HG03354 (cell line): Measurements from ENCODE around the gene SEMA3D.
"Not testable (repeated sequence)": the region's sequence is repeated elsewhere in the genome, so short reads cannot be mapped to it uniquely, and the experiment has no call there.

Source experiments
- ATAC-seq: cut with Tn5 transposase; IDR thresholded peaks from one replicate; pipeline ENCODE4 v1.9.1; 2021; ENCODE audit warnings: mild to moderate bottlenecking; ENCODE audit not compliant: unreplicated experiment, poor library complexity, severe bottlenecking

SEMA3D gene

GRCh38 chr7:85010306-85010705 is 176.6 kb downstream of the SEMA3D start:
- no peak for ATAC-seq

GRCh38 chr7:85006754-85007153 is 180.1 kb downstream of the SEMA3D start:
- no peak for ATAC-seq

DNA sequence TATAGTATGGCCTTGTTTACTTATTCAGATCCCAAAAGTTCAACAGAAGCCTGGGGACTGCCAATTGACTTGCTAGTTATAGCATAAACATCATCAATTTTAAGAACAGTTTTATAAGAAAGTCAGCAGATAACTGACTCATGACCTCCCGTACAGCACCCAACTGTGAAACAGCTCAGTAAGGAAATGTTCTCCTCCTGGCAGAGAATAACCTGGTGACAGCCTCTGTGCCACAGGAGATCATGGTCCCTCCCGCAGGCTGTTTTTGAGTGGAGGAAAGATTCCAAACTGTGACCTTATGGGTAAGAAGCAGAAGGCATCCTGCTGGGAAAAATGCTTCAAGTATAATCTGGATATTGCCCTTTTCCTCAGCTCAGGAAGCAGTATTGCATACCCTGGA is 182.5 kb downstream of the SEMA3D start:
- ATAC-seq, result no peak

DNA sequence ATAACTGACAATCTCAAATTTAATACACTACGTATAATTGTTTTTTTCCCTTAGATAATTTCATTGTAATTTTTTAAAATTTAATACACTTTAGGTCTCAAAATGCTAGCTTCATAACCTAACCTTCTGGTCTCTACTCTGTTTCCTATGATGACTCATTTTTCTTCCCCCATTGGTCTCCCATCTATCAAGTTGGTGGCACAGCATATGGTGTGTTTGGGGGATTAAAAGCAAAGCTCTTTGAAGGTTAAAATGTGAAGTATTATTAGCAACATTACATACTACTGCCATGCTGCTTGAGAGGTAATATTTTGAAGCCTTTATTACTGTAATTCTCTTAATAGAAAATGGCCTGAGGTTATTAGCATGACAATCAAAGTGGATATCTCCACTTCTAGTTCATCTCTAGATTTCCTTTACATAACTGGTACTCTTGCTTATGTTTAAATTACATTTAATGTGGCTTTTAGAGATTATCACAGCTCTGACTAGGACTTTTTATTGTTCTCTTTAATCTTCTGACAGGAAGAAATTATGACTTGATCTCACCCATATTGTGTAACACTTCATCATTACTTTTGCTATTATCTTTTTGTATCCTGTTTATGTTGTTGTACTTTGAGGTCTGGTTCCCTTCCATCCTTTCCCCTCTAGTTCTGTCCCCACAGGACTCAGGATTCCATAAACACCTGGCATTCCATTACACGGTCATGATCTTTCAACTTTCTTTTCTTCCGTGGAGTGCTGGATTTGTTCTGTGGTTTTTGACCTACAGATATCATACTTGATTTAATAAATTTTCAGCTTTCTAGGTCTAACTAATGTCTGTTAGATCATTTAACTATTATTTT is 185.1 kb downstream of the SEMA3D start:
- ATAC-seq, result no peak

GRCh38 chr7:85000735-85001350 is 186.0 kb downstream of the SEMA3D start:
- ATAC-seq, result no peak

- ATAC-seq, result no peak
These were observed 187.4 kb downstream of the SEMA3D start for GRCh38 chr7:84999450-84999849.

DNA sequence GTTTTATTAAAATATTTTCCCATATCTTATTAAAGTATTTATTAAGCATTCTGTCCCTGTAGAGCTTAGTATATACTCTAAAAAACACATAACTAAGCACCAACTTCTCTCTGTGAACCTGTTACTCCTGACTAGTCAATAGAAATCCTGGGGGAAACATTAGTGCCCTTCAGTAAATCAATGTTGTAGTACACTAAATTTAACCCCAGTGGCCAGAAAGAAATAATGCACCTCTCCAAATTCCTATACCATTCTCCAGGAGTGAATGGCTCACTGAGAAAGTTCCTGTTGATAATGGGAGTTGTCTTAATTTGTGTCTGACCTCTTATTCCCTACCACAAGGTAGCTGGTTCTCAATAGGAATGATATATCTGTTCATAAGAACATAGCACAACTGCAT is 188.2 kb downstream of the SEMA3D start:
- no peak for ATAC-seq

DNA sequence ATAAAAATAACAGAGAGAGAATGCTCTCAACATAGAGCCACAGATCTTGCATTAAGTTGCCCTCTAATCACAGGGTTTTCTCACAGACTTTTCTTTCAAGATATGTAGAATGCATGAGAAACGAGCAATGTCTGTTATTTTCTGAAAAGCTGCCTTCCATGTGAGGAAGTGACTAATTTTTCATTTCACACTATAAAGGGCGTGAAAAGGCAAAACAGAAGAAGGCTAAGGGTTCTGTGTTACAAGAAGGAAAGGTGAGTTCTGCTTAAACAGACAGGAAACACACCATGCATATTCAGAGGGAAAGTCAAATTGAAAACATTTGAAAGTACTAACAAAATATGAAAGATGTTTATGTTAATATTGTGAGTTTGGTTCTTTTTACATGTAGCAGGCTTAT is 189.2 kb downstream of the SEMA3D start:
- ATAC-seq, result no peak

GRCh38 chr7:84992954-84993353 is 193.9 kb downstream of the SEMA3D start:
- not testable (repeated sequence) for ATAC-seq

GRCh38 chr7:84985073-84985784 is 201.6 kb downstream of the SEMA3D start:
- no peak for ATAC-seq

GRCh38 chr7:84982199-84982598 is 204.7 kb downstream of the SEMA3D start:
- no peak for ATAC-seq

- ATAC-seq, result no peak
These were observed 205.5 kb downstream of the SEMA3D start for GRCh38 chr7:84981055-84981976.

DNA sequence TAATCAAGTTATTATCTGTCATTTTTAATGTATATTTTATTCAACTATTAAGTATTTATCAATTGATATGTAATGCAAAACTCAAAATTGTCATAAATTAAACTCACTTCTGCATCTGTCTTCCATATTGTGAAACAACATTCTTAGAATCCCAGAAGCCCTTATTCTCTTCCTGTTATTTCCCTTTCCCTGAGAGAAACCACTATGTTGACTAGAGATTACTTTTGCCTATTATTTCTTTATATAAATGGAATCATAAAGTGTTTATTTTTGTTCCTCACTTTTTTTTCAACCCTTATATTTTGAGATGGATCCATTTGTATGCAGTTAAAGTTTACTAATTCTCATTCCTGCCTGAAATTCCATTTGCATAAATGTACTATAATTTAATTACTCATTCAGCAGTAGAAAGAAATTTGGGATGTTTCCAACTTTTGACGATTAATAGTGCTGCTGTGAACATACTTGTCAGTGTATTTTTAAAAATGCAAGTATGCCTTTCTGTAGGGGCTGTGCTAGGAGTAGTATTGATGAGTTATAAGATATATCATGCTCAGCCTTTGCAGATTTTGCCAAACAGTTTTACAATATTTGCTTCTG is 211.2 kb downstream of the SEMA3D start:
- ATAC-seq, result no peak

DNA sequence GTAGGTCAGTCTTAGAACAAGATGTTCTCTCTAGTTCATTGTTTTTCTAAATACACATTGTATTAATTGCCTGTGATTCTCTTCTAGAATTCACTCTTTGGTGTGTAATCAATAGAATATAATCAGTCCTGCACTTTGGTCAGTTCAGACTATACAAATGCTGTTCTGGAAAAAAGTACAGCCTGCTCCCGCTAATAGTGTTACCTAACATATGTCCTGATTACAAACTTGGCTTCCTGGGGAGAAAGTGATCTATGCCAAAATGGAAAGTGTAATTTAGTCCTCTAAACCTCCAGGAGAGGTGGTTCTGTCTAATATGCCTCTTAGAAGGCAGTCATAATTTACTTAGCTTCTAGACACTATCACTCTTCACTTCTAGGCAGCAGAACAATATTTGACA is 215.5 kb downstream of the SEMA3D start:
- ATAC-seq, result no peak

DNA sequence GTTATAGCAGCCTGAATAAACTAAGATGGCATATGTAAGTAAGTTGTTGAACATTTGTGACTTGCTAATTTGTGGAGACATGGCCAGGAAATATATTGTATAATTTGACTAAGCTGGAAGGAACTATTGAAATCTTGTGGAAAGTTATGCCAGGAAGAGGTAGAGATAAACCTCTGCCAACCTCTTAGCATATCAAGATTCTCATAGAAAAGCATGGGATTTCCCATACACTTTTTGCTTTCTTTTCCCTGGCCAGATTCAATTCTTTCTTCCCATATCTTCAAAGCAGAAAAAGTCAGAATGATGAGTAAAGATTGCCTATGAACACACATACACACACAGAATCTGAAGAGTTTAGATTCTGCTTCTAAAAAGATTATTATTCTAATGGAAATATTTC is 216.2 kb downstream of the SEMA3D start:
- no peak for ATAC-seq

- ATAC-seq, result no peak
These were observed 233.6 kb downstream of the SEMA3D start for GRCh38 chr7:84953234-84953633.

GRCh38 chr7:84950836-84951235 is 236.0 kb downstream of the SEMA3D start:
- no peak for ATAC-seq

DNA sequence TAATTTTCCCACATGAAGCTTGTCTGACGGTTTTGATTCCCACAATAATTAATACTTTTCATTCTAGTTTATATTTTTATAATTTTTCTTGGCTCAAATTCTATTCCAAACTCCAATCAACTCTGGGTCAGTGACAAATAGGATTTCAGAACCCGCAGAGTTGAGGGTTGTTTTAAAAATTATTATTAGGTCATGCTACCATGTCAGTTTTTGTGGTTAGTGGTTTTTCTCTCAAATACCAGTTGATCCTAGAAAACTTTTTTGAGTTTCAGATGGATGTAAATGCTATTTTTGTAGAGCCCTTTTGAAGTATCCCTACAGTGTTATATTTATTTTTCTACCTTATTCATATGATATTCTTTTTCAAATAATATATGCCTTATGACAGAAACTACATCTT is 237.4 kb downstream of the SEMA3D start:
- ATAC-seq, result no peak

DNA sequence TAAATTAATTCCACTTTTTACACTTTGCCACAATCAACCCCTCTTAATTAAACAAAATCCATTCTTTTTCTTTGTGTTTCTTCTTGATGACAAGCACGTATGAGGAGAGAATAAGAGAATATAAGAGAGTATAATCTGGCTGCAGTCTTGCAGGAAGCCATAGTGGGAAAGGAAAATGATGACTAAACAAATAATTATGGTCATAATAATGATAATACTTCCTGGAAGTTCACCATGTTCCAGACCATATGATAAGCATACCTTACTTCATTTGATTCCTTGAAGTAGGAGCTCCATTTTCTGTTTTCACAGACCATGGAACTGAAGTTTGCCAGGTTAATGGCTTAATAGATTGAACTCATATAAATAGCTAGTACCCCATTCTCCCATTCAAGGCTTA is 237.8 kb downstream of the SEMA3D start:
- ATAC-seq, result no peak
